GM19467 (cell line): ENCODE results near the gene SCYL3.
"Not testable (repeated sequence)": the region's sequence is repeated elsewhere in the genome, so short reads cannot be mapped to it uniquely, and the experiment has no call there.

Experiments
- ATAC-seq: cut with Tn5 transposase; IDR thresholded peaks from one replicate; pipeline ENCODE4 v1.9.1; 2021; ENCODE audit warnings: mild to moderate bottlenecking, moderate library complexity; ENCODE audit not compliant: unreplicated experiment

The SCYL3 gene

GRCh38 chr1:169871988-169872387, 21.7 kb downstream of the SCYL3 start:
- not testable (repeated sequence) for ATAC-seq

- ATAC-seq = no peak
Measured at GRCh38 chr1:169869426-169869825, 24.3 kb downstream of the SCYL3 start.

GRCh38 chr1:169868978-169869377, 24.7 kb downstream of the SCYL3 start:
- ATAC-seq = no peak

- ATAC-seq = no peak
Measured at GRCh38 chr1:169867012-169867675, 26.6 kb downstream of the SCYL3 start.

- ATAC-seq = no peak
Measured at GRCh38 chr1:169866577-169866976, 27.1 kb downstream of the SCYL3 start.

GRCh38 chr1:169864531-169864930, 29.2 kb downstream of the SCYL3 start:
- ATAC-seq = not testable (repeated sequence)

- ATAC-seq = no peak
Measured at GRCh38 chr1:169860750-169861149, 32.9 kb downstream of the SCYL3 start.

GRCh38 chr1:169860187-169860586, 33.5 kb downstream of the SCYL3 start:
- no peak for ATAC-seq

GRCh38 chr1:169859001-169859400, 34.7 kb downstream of the SCYL3 start:
- ATAC-seq = no peak

GRCh38 chr1:169858467-169858866, 35.2 kb downstream of the SCYL3 start:
- no peak for ATAC-seq

- no peak for ATAC-seq
Measured at GRCh38 chr1:169853341-169853740, 40.4 kb downstream of the SCYL3 start.

GRCh38 chr1:169849346-169850022, 44.2 kb downstream of the SCYL3 start:
- no peak for ATAC-seq

- no peak for ATAC-seq
Measured at GRCh38 chr1:169848456-169848855, 45.2 kb downstream of the SCYL3 start.

- no peak for ATAC-seq
Measured at GRCh38 chr1:169844941-169845608, 48.6 kb downstream of the SCYL3 start.

- no peak for ATAC-seq
Measured at GRCh38 chr1:169838942-169839341, 54.8 kb downstream of the SCYL3 start.

GRCh38 chr1:169836198-169836597, 57.5 kb downstream of the SCYL3 start:
- ATAC-seq = no peak

GRCh38 chr1:169835647-169836046, 58.0 kb downstream of the SCYL3 start:
- no peak for ATAC-seq

- no peak for ATAC-seq
Measured at GRCh38 chr1:169834869-169835268, 58.8 kb downstream of the SCYL3 start.

- no peak for ATAC-seq
Measured at GRCh38 chr1:169833179-169833901, 60.4 kb downstream of the SCYL3 start.

- ATAC-seq = no peak
Measured at GRCh38 chr1:169829671-169830070, 64.0 kb downstream of the SCYL3 start.

- ATAC-seq = no peak
Measured at GRCh38 chr1:169824153-169824552, 69.5 kb downstream of the SCYL3 start.
